K562 (cell line): ENCODE data around the gene LENG9. TPM values are rescaled to one million over a fixed set of nuclear protein-coding genes. Genes with fewer than 3 reads are reported as not detected.

Experiments used
- BCOR ChIP-seq: fragments of 450-650 bp; IDR thresholded peaks from 2 replicates; pipeline ENCODE4 v1.6.1; 2016
- CBX2 ChIP-seq: fragments of 200-600 bp; sonication (generic); IDR thresholded peaks from one replicate; pipeline ENCODE4 v1.6.1; 2012; ENCODE audit warnings: mild to moderate bottlenecking, low read length, inconsistent platforms; ENCODE audit not compliant: insufficient read depth, poor library complexity, severe bottlenecking
- CEBPG ChIP-seq, 3 experiments: fragments of 200-800 bp in 1 of 3; sonication (Bioruptor generic) in 1 of 3; sonication (generic) in 1 of 3; formaldehyde crosslinking in 1 of 3; IDR thresholded peaks in 2 of 3; conservative IDR thresholded peaks in 1 of 3; 2 replicates each; pipeline versions ENCODE4 v1.6.1 to v1.8.0; 2016 to 2022; ENCODE audit warnings: missing compliant biosample characterization in 2 of 3, missing genetic modification characterization in 2 of 3, mild to moderate bottlenecking in 1 of 3, missing genetic modification reagents in 1 of 3
- DLX4 ChIP-seq: fragments of 250-450 bp; sonication (Bioruptor Pico); IDR thresholded peaks from 2 replicates; pipeline ENCODE4 v1.6.1; 2021; ENCODE audit warnings: mild to moderate bottlenecking
- E2F3 ChIP-seq: fragments of 250-450 bp; sonication (Bioruptor Pico); IDR thresholded peaks from 2 replicates; pipeline ENCODE4 v1.4.0; 2020; ENCODE audit warnings: mild to moderate bottlenecking
- EP300 ChIP-seq: IDR thresholded peaks from 2 replicates; pipeline ENCODE4 v1.6.1; 2012; ENCODE audit warnings: low read length, improper control_type of control experiment
- HDAC3 ChIP-seq: fragments of 450-650 bp; IDR thresholded peaks from 2 replicates; pipeline ENCODE4 v1.6.1; 2018; ENCODE audit warnings: borderline replicate concordance, mild to moderate bottlenecking, moderate library complexity; ENCODE audit not compliant: partially characterized antibody
- HDAC6 ChIP-seq: IDR thresholded peaks from 2 replicates; pipeline ENCODE4 v1.6.1; 2012; ENCODE audit warnings: low read depth, mild to moderate bottlenecking, control low read depth, inconsistent platforms, low read length, moderate library complexity
- NCOA6 ChIP-seq: fragments of 450-650 bp; IDR thresholded peaks from 2 replicates; pipeline ENCODE4 v1.6.1; 2017; ENCODE audit warnings: mild to moderate bottlenecking
- NFIX ChIP-seq: fragments of 250-450 bp; sonication (Bioruptor Pico); IDR thresholded peaks from 2 replicates; pipeline ENCODE4 v1.4.0; 2020; ENCODE audit warnings: low read depth, mild to moderate bottlenecking, moderate library complexity
- PTTG1 ChIP-seq: fragments of 450-650 bp; IDR thresholded peaks from 2 replicates; pipeline ENCODE4 v1.6.1; 2016; ENCODE audit warnings: low read depth, mild to moderate bottlenecking, missing genetic modification characterization, missing compliant biosample characterization
- RFX7 ChIP-seq: fragments of 250-450 bp; sonication (Bioruptor Pico); IDR thresholded peaks from 2 replicates; pipeline ENCODE4 v1.5.1; 2021; ENCODE audit warnings: mild to moderate bottlenecking
- SMAD2 ChIP-seq: fragments of 150-350 bp; IDR thresholded peaks from 2 replicates; pipeline ENCODE4 v1.6.1; 2014; ENCODE audit warnings: low read depth, mild to moderate bottlenecking, low read length
- SMC3 ChIP-seq: conservative IDR thresholded peaks from 2 replicates; pipeline ENCODE4 v1.6.1; 2011; ENCODE audit warnings: low read depth, low read length, improper control_type of control experiment; ENCODE audit not compliant: insufficient read depth
- TAF1 ChIP-seq: IDR thresholded peaks from 2 replicates; pipeline ENCODE4 v1.6.1; 2011; ENCODE audit warnings: mild to moderate bottlenecking, low read length, moderate library complexity; ENCODE audit not compliant: insufficient read depth, control insufficient read depth, severe bottlenecking; ENCODE audit errors: extremely low read depth
- WHSC1 ChIP-seq: IDR thresholded peaks from one replicate; pipeline ENCODE4 v1.6.1; 2012; ENCODE audit warnings: low read length, control low read depth, inconsistent platforms
- ZBED1 ChIP-seq: IDR thresholded peaks from 2 replicates; pipeline ENCODE4 v1.6.1; 2014
- ZNF224 ChIP-seq: sonication (generic); formaldehyde crosslinking; IDR thresholded peaks from 2 replicates; pipeline ENCODE4 v1.8.0; 2022; ENCODE audit warnings: mild to moderate bottlenecking, missing genetic modification reagents
- ZNF407 ChIP-seq: fragments of 450-650 bp; IDR thresholded peaks from 2 replicates; pipeline ENCODE4 v1.6.1; 2016; ENCODE audit warnings: low read depth
- ZNF778 ChIP-seq: fragments of 450-650 bp; formaldehyde crosslinking; IDR thresholded peaks from 2 replicates; pipeline ENCODE4 v1.4.0; 2020; ENCODE audit warnings: mild to moderate bottlenecking, moderate library complexity
- polyA plus RNA-seq, 8 experiments: library from polyadenylated mRNA; depleted of rRNA in 4 of 8; stranded (reverse) in 5 of 8; unstranded in 3 of 8; fragments of >200 nt; fragmentation: Nextera tagmentation in 2 of 8; fragmentation: Illumina TruSeq in 1 of 8; extraction: Ambion mirVana in 2 of 8; extraction: Trizol in 1 of 8; gene quantifications; 2 replicates each; pipeline versions ENCODE4 v1.2.1 to v1.2.3, GENCODE V29; 2011 to 2014; ENCODE audit warnings: inconsistent platforms in 1 of 8, missing spikeins in 1 of 8
- total RNA-seq, 7 experiments: library from RNA; depleted of rRNA in 6 of 7; stranded (reverse); fragments of >200 nt in 6 of 7; fragmentation: Illumina TruSeq in 2 of 7; extraction: Trizol in 2 of 7; gene quantifications; 2 replicates each; pipeline versions ENCODE4 v1.2.1 to v1.2.3, GENCODE V29; 2011 to 2021; ENCODE audit warnings: low replicate concordance in 1 of 7
- TF ChIP-seq, protein P1 (sequence below): fragments of 250-450 bp; sonication (Bioruptor Pico); IDR thresholded peaks from 2 replicates; pipeline ENCODE4 v1.8.0; 2022; ENCODE audit warnings: inconsistent platforms, mild to moderate bottlenecking, moderate library complexity, borderline replicate concordance

LENG9 gene
- total and polyA plus RNA-seq, 9 of the 15 experiments (the other 6 are each of a cell fraction or from before 2014, with no cell fraction given): 0.06 to 0.64 (median 0.33) TPM; not detected in 1

- TF ChIP-seq ZNF407 (no peak), NFIX (peak; percentile 42), CBX2 (no peak), DLX4 (no peak), RFX7 (CRISPR knock-in tag) (no peak), ZNF224 (CRISPR knock-in tag) (no peak), HDAC6 (no peak), SMC3 (no peak), NCOA6 (no peak), ZBED1 (no peak), EP300 (no peak), PTTG1 (tag) (no peak), SMAD2 (no peak), BCOR (no peak), ZNF778 (CRISPR knock-in tag) (no peak), E2F3 (no peak), TAF1 (no peak), CEBPG (CRISPR knock-in tag; IDR thresholded peaks at IDR 0.05) (no peak), CEBPG (tag; conservative IDR thresholded peaks at IDR 0.05 in 1 of 2, IDR thresholded peaks at IDR 0.05 in 1 of 2) (no peak), HDAC3 (no peak), WHSC1 (no peak)
- TF ChIP-seq, protein P1, sequence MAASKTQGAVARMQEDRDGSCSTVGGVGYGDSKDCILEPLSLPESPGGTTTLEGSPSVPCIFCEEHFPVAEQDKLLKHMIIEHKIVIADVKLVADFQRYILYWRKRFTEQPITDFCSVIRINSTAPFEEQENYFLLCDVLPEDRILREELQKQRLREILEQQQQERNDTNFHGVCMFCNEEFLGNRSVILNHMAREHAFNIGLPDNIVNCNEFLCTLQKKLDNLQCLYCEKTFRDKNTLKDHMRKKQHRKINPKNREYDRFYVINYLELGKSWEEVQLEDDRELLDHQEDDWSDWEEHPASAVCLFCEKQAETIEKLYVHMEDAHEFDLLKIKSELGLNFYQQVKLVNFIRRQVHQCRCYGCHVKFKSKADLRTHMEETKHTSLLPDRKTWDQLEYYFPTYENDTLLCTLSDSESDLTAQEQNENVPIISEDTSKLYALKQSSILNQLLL (CRISPR knock-in tag): no peak
Measured at GRCh38 chr19:54469496-54469934, 5.9 kb upstream of the LENG9 start (continued).
